NCI-H82 treated with DMSO at 0.1 percent for 48 hours (cell line): ENCODE measurements around the gene PRKN.
A peak's percentile ranks its signal among the peaks of the same experiment; 100 is the strongest.
"Not testable (repeated sequence)": the region's sequence is repeated elsewhere in the genome, so short reads cannot be mapped to it uniquely, and the experiment has no call there.

ENCODE experiments used
- DNase-seq: peaks from one replicate; lab custom pipeline; 2025; ENCODE audit not compliant: unreplicated experiment; lab: John Stamatoyannopoulos, UW

Gene PRKN

DNA sequence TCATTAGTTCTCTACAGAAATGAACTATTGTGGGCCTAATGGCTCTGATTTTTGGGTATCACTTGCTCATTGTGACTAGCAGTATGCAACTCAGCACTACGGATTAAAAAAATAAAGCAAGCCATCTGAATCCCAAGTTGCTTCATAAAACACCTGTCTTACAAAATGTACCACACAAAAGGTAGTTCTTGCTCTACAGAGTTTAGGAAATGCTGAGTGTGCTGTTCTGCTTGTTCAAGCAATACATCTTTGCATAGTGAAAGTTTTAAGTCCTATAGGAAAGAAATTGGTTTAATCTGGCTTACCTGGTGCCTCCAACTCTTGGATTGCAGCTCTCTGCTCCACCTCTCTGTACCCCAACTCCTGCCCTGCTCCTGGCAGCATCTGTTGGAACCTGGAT, 1187.0 kb downstream of the PRKN start:
- DNase-seq, result no peak

- no peak for DNase-seq
These were observed 1191.3 kb downstream of the PRKN start for GRCh38 chr6:161536224-161536630.

DNA sequence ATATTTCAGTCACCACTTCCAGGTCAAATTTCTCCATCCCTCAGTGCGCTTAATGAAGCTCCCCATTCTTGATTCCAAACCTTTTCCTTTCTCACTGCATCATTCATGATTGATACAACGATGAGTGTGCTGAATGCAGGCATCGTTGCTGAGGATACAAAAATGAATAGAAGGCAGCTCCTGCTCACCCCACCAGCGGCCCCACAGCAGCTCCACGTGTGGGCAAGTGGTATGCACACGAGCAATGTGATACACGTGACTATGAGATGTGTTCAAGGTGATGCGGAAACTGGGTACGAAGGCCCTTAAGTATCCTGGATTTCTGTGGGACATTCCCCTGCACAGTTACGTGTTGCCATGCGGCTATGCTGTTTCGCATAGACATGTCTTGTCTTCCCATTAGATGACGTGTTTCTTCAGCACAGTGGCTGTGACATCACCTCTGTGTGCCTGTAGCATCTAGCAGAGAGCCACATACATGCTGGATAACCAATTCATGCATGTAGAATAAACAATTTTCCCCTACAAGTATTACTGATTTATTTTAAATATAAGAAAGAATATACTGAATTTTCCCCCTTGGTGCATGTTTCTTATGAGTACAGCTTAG, 1193.2 kb downstream of the PRKN start:
- no peak for DNase-seq

GRCh38 chr6:161533266-161533665, 1194.3 kb downstream of the PRKN start:
- peak; percentile 1 for DNase-seq

DNA sequence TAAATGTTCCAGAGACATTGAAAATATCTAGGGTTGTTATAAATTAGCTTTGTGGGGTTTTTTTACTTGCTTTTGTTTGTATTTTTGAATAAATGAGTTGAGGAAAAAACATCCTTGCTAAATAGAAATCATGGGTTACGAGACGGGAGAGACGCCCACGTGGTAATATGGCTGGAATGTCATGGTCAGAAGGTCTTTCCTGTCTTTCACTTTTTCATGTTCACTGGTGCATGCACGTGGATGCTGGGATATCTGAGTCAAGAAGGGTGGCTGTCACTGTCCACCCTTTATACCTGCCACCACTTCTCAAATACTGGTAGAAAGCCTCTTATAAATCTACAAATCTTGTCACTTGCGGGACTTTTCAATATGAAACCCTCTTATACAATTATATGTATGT, 1195.0 kb downstream of the PRKN start:
- DNase-seq, result no peak

DNA sequence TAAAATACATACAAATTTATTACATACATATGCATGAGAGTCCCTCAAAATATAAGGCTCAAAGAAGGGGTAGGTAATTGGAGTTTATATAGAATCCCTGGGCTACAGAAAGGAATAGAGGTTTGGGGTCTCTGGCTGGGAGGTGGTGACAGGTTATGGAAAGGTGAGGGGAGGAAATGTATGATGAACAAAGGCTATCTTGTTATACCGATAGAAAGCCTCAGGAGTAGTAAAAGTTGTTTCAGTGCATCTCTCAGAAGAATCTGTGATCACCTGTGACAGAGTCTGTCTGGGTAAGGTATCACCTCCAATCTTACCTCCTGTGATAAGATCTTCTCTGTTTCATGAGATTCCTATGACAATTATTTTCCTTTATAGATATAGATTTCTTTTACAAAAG, 1200.8 kb downstream of the PRKN start:
- DNase-seq, result no peak

DNA sequence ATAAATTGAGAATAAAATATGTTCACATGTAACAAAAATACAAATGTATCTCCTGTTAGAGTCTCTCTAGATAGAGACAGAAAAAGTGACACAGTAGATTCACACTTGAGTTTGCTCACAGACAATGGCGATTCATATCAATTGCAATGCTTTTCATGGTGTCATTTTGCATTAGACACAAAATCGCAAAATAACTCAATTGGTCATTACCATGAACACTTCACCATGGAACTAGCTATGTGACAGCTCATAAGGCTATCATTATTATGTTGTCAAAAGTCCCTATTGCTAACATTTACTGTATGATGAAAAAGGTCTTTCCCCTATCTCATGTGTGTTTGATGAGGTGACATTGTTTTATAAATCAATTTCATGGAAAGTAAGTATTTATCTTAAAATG, 1204.2 kb downstream of the PRKN start:
- DNase-seq, result no peak

GRCh38 chr6:161522276-161522675, 1205.3 kb downstream of the PRKN start:
- no peak for DNase-seq

GRCh38 chr6:161511447-161512095, 1216.0 kb downstream of the PRKN start:
- no peak for DNase-seq

DNA sequence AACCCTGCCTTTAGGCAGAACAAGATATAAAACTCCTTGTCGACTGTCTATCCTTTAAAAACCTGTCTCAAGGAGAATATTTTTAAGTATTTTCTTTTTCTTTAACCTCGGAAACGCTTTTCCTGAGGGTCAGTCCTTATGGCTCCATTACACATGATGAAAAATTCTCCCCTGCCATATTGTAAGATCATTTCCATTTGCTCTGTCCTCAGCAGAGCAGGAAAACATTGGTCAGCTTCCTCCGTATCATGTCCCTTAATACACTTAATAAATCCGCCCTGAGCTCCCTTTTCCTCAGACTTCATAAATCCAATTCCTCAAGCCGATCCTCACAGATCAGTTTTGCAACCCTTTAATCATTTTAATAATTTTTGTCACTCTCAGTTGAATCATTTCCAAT, 1219.2 kb downstream of the PRKN start:
- DNase-seq, result no peak

DNA sequence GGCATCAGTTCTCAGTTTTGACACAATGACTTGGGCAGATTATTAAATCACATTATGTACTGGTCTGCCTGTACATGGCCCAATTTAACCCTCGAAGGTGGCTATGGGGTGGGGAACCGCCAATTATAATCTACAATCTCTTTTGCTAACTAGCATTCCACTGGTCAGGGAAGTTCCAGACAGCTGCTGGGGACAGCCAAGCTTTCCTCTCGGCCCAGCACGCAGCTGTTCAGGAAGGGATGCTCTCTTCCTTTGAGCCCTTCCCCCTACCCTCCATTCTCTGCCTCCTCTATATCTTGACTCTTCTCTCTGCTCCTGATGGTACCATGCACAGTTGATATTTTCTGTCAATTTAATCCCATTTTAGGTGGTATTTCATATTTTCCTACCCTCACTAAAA, 1220.2 kb downstream of the PRKN start:
- DNase-seq, result no peak

DNA sequence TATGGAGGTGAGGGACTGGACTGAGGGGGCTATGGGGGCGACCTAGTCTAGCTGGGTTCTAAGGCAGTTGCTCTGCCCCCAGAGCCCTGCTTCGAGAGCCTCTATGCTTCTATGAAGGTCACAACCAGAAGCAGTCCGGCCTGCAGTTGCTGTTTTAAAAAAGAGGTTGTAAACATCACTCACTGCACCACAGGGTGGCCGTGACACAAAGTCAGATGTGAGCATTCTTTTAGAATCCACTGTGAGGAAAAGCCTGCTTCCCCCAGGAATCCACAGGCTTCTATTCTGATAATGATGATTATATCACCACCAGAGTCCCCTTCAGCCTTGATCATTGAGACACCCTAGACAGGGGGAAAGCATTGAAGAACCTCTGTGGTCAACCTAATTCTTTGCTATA, 1224.0 kb downstream of the PRKN start:
- DNase-seq, result no peak

DNA sequence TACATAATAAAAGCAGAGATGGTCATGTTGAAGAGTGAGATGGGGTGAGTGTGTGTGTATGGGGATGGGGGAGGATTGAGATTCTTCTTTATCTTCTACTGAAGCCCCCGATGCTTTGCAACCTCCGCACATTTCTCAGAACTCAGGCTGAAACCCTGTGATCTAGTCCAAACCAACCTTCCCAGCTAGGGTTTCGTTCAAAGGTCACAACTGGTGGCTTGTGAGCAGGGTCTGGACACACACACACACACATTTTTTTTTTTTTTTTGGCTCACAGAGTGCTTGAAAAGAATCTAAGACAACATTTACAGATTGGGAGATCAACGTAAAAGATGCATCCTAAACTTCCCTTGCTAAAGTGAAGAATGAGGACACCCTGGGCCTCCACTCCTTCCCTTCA, 1228.7 kb downstream of the PRKN start:
- DNase-seq, result no peak

DNA sequence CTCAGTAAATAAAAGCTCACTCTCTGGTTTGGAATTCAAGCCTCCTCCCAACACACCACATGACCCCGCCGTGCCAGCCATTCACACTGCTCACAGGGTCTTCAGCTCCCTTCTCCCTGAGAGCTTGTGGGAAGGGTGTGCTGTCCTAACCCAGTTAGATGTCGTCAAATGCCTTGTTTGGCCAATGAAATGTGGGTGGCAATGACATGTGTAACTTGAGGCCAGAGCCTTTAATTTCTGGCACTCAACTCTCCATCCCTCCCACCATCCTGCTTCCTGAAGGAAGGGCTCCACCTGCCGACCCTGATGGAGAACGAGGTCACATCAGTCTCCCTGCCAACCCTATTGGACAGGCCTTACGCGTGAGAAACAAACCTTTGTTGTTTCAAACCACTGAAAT, 1229.2 kb downstream of the PRKN start:
- no peak for DNase-seq

GRCh38 chr6:161496941-161497340, 1230.6 kb downstream of the PRKN start:
- no peak for DNase-seq

GRCh38 chr6:161496271-161496670, 1231.3 kb downstream of the PRKN start:
- DNase-seq, result not testable (repeated sequence)

DNA sequence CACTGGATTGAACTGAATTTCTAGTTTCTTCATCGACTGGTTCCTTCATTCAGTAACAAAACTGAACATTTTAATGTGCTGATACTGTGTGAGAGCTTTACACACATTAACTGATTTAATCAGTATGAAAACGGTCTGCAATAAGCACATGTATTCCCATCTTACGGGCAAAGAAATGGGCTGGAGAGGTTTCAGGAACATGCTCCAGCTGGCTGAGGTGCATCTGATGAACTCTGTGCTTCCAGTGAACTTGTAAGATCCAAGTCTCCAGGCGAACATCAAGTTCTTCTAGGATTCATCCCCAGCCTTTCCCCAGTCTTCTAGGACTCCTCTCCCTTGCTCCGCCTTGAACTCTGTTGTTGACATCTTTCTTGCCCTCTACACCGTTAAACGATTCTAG, 1233.0 kb downstream of the PRKN start:
- DNase-seq, result no peak

DNA sequence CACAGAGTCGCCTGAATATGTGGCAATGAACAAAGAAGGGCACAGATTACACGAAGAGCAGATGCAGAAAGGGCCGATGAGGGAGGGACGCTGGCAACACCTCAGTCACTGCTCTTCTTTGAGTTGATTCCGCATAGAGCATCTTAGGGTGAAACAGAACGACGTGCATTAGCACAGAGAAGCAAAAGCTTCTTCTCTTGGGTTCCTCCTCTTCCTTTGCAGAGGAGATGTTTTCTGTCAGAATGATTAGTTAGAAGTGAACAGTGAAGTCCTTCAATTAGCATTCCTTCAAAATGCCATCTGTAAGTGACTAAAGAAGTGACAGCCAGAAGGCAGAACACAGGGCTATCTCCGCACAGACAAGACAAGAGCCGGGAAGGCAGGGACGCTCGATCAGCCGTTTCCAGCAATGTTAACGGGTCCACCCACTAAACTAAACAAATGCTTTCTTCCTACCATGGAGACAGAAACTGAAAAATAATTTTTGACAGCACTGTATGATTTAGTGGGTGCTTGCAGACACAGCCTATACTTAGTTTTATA, 1233.9 kb downstream of the PRKN start:
- no peak for DNase-seq

- no peak for DNase-seq
These were observed 1237.8 kb downstream of the PRKN start for GRCh38 chr6:161489626-161490306.

DNA sequence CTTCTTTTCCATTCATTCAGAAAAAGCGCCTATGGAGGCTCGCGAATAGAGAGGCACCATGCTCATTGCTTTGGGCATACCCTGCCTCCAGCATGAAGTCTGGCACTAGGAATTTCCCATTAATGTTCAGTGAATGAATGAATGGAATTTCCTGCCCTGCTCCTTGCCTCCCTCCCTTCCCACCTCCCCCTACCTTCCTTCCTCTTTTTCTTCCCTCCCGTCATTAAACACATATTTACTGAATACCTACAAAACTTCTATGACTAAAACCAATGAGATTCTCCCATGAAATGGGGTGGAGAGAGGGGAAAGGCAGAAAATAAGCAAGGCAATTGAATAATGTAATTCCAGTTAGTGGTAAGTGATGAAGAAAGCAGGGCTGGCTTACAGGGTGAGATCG, 1239.9 kb downstream of the PRKN start:
- DNase-seq, result no peak

- no peak for DNase-seq
These were observed 1240.4 kb downstream of the PRKN start for GRCh38 chr6:161487217-161487531.
